OCI-M2 (cell line): ENCODE data around the gene SDHAF4.
"Not testable (repeated sequence)": the region's sequence is repeated elsewhere in the genome, so short reads cannot be mapped to it uniquely, and the experiment has no call there.

Experiments used
- DNase-seq: peaks from one replicate; lab custom pipeline; 2025; ENCODE audit not compliant: unreplicated experiment; lab: John Stamatoyannopoulos, UW

The SDHAF4 gene

DNA sequence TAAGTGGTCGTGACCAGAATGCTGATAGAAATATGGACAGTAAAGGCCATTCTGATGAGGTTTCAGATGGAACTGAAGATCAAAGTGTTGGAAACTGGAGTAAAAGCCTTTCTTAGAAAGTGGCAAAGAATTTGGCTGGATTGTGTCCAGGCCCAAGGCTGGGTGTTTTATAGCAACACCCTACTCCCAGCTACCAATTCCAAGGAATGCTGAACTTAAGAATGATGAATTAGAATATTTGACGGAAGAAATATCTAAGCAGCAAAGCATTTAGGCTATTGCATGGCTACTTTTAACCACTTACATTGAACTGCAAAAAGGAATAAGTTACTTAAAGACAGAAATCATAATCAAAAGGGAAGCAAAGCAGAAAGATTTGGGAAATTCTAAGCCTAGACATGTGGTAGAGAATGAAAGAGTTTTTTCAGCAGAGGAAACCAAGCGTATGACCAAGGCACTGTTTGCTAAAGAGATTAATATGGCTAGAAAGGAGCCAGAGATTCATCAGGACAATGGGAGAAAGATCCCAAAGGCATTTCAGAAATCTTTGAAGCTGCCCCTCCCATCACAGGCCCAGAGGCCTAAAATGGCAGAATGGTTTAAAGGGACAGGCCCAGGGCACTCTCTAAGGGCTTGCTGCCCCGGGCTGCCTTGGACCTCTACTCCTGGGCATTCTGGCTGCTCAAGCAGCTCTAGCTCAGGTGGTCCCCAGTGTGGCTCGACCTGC, 25.8 kb downstream of the SDHAF4 start:
- DNase-seq, result no peak

DNA sequence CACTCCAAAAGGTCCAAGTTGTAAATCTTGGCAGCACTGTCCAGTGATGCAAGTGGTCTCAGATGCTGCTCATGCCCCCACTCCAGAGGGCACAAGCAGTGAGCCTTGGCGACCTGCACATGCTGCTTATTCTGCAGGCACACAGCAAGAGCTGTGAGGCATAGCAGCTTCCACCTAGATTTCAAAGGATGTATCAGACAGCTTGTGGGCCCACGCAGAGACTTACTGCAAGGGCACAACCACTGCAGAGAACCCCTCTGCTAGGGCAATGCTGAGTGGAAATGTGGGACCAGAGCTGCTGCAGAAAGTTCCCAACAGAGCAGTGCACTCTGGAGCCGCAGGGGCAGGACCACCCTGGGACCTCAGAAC, 26.4 kb downstream of the SDHAF4 start:
- DNase-seq, result no peak

DNA sequence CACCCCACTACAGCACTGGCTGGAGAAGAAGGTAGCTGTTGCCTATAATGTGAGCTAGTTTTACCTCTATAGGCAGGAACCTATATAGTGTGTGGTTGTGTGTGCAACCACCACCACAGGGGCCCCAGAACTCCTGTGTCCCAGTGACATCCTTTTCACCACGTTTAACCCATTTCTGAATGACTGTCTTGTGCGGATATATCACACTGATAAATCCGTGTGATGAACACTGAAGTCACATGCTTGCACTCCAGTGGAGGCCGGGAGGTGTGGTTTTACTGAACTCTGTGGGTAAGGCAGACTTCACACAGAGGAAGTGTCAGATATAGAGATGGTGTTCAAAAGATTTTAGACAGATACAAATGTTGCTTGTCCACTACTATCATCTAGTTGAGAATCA, 32.5 kb downstream of the SDHAF4 start:
- DNase-seq, result no peak

DNA sequence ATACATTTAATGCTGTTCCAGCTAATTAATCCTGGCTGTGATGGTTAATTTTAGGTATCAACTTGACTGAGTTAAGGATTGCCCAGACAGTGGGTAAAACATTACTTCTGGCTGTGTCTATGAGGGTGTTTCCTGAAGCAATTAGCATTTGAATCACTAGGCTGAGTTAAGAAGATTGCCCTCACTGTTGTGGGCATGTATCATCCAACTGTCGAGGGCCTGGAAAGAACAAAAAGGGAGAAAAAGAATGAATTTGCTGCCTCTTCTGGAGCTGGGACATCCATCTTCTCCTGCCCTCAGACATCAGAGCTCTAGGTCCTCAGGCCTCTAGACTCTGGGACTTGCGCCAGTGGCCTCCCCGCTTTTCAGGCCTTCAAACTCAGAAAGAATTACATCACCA, 34.3 kb downstream of the SDHAF4 start:
- no peak for DNase-seq

DNA sequence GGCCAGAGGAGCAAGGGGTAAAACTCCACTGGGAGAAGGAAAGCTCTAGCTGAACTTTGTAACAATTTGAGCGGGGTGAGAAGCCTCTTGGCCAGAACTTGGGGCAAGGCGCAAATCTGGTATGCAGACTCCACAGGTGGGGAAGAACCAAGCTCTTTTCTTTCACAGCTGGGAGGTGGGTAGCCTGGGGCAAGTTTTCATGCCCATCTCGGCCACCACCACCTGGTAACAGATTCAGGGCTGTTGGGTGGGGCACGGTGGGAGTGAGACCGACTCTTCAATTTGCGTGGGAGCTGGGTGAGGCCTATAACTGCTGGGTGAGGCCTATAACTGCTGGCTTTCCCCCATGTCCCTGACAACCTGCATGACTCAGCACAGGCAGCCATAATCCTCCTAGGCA, 37.5 kb downstream of the SDHAF4 start:
- DNase-seq, result no peak

DNA sequence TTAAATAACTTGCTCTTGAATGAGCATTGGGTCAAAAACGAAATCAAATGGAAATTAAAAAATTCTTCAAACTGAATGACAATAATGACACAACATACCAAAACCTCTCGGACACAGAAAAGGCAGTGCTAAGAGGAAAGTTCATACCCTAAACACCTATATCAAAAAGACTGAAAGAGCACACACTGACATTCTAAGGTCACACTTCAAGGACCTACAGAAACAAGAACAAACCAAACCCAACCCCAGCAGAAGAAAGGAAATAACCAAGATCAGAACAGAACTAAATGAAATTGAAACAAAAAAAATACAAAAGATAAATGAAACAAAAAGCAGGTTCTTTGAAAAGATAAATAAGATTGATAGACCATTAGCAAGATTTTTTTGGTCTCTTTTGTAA, 40.6 kb downstream of the SDHAF4 start:
- not testable (repeated sequence) for DNase-seq

DNA sequence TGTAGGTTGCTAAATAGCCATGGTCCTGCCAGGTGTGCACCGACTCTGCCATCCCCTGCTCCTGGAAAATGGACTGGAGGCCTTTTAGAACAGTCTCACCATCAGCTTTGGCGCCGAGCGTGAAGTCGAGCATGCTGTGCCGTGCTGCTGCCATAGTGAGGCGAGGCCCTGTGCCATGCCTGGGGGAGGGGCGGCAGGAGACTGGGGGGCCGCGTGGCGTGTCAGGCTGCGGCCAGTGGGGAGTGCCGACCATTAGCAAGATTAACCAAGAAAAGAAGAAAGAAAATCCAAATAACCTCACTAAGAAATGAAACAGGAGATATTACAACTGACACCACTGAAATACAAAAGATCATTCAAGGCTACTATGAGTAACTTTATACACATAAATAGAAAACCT, 42.5 kb downstream of the SDHAF4 start:
- DNase-seq, result not testable (repeated sequence)

DNA sequence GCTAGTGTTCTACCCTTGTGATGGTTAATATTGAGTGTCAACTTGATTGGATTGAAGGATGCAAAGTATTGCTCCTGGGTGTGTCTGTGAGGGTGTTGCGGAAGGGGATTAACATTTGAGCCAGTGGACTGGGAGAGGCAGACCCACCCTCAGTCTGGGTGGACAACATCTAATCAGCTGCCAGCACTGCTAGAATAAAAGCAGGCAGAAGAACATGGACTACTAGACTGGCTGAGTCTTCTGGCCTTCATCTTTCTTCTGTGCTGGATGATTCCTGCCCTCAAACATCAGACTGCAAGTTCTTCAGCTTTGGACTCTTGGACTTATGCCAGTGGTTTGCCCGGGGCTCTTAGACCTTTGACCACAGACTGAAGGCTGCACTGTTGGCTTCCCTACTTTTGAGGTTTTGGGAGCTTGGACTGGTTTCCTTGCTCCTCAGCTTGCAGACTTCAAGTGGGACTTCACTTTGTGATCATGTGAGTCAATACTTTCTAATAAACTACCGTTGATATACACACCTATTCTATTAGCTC, 50.1 kb downstream of the SDHAF4 start:
- no peak for DNase-seq

DNA sequence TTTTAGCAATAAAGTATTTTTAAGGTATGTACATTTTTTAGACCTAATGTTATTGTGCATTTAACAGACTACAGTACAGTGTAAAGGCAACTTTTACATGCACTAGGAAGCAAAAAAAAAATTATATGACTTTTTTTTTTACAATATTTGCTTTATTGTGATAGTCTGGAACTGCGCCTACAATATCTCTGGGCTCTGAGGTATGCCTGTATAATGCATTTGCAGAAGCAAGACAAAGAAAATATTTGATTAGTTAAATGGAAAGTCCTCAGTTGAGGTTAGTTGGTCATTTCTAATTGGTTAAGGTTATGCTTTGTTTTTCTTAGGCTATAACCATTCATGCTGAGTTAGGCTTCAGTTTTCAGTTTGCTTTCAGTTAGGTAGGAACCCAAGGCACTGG, 54.0 kb downstream of the SDHAF4 start:
- no peak for DNase-seq

DNA sequence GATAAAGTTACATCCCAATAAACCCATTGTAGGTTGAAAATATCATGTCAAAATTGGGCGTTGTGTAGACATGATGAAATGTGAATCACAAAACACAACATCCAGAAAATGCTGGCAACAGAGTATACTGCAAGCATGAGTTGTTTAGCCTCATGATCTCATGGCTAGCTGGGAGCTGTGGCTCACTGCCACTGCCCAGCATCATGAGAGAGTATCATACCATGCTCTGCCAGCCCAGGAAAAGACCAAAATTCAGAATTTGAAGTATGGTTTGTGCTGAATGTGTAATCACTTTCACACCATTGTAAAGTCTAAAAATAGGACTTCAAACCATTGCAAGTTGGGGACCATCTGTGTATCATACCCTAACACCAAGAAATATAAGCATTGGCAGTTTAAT, 55.7 kb downstream of the SDHAF4 start:
- DNase-seq, result no peak

DNA sequence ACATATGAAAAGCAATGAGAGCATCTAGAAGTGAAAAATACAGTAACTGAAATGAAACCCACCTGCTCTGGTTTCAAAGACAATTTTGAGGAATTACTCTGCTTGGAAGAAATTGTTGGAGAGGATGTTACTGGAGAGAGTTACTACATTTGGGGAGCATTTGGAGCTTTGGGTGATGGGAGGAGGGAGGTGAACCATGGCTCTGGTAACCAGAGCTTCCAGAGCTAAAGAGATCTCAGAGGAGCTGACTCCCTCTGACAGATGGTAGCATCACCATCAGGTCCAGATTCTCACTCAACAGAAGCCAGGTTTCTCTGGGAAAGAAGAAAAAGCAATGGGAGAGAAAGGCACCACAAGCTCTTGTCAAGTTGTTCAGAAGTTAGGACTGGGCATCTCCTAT, 58.7 kb downstream of the SDHAF4 start:
- no peak for DNase-seq

DNA sequence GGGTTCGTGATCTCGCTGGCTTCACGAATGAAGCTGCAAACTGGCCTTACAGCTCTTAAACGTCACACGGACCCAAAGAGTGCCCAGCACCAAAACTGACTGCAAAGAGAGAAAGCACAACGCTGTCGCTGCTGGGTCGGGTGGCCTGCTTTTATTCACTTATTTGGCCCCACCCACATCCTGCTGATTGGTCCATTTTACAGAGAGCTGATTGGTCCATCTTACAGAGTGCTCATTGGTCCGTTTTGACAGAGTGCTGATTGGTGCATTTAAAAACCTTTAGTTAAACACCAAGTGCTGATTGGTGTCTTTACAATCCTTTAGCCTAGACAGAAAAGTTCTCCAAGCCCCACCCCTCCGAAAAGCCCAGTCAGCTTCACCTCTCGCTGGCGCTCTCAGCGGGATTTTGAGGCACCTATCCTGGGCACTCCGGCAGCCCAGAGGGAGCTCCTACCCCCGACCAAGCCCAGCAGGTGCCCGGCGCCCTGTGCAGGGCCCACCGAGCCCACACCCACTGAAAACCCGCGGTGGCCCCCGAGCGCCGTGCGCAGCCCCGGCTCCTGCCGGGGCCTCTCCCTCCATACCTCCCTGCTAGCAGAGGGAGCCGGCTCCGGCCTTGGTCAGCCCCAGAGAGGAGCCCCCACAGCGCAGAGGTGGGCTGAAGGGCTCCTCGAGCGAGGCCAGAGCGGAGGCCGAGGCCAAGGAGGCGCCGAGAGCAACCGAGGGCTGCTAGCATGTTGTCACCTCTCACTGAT, 60.9 kb downstream of the SDHAF4 start:
- DNase-seq, result no peak

DNA sequence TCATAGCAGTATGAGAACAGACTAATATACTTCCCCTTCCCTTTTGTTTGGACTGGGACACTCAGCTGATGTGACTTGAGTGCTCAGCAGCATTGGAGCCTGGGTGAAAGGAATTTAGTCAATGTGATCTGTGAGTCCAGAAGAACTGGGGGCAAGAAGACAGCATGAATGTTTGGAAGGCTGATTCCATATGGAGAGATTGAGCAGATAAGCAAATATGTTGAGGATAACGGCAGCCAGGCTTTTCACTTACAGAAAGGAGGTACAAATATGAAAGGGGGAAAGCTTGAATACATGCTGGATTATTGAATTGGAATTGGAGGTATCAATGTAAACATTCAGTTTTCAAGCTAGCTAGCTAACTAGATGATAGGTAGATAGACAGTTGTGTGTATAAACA, 63.2 kb downstream of the SDHAF4 start:
- DNase-seq, result no peak

DNA sequence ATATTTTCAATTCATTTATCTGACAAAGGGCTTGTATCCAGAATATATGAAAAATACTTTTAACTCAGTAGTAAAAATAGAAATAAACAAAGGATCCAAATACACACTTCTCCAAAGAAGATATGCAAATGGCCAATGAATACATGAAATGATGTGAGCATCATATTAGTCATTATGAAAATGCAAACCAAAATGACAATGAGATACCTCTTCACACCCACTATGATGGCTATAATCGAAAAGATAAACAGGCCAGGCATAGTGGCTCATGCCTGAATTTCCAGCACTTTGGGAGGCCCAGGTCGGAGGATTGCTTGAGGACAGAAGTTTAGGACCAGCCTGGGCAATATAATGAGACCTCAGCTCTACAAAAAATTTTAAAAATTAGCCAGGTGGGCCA, 67.1 kb downstream of the SDHAF4 start:
- no peak for DNase-seq

DNA sequence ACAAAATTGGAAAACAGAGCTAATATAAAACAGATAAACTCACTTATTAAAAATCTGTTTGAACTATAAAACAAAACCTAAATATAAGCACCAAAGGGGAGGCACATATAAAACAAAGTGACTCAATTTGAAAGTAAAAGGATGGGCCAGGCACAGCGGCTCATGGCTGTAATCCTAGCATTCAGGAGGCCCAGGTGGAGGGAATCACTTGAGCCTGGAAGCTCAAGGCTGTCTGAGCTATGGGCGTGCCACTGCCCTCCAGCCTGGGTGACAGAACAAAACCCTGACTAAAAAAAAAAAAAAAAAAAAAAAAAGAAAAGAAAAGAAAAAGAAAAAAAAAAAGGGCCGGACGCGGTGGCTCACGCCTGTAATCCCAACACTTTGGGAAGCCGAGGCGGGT, 69.9 kb downstream of the SDHAF4 start:
- DNase-seq, result no peak

DNA sequence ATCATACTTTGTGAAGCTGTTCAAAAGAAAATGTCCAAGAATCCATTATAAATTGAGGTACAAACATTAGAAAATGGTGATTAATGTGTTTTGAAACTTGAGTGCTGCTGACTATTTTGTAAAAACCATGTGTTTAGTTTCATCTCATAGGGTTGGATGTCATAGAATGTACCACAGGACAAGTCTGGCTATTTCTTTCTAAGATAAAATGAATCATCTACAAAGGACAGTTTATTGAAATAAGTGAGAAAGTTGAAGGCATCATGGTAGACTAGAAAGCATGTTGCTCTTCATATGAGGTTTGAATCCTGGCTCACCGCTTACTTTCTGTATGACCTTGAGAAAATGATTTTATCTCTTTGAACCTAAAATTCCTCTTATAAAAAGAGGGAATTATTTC, 71.7 kb downstream of the SDHAF4 start:
- no peak for DNase-seq
